H1 (cell line): ENCODE results near the gene KRTAP5-6. TPM values are rescaled to one million over a fixed set of nuclear protein-coding genes. Genes with fewer than 3 reads are reported as not detected.

Source experiments
- CTCF ChIA-PET: fragments of 300-600 bp; sonication (Branson Sonifier 250); formaldehyde crosslinking; loops from one replicate; lab custom pipeline; 2021; ENCODE audit not compliant: partially characterized antibody; lab: Charles Lee
- POLR2A ChIA-PET: fragments of 300-600 bp; sonication (Branson Sonifier 250); formaldehyde crosslinking; loops from one replicate; lab custom pipeline; 2021; ENCODE audit warnings: inconsistent platforms; ENCODE audit not compliant: partially characterized antibody; lab: Charles Lee
- DNase-seq, 2 experiments: peaks; one replicate each; pipeline versions ENCODE4 v3.0.0 to v3.0.0-alpha.2; 2010 to 2022; ENCODE audit warnings: low spot score in 2 of 2, low read depth in 1 of 2, mixed read lengths in 1 of 2
- FAIRE-seq: peaks from 2 replicates; lab custom pipeline; 2011; peaks lifted over from hg19 to GRCh38; lab: Jason Lieb, UNC
- H2AFZ ChIP-seq: 2 replicates; pipeline ENCODE4 v1.8.1; 2012; ENCODE audit warnings: low read length, inconsistent platforms
- H2AK5ac ChIP-seq: 2 replicates; pipeline ENCODE4 v1.6.1; 2013; ENCODE audit warnings: low read depth, low read length
- H2BK120ac ChIP-seq: replicated peaks from 2 replicates; pipeline ENCODE3; 2013; ENCODE audit warnings: low read depth, low read length, inconsistent platforms
- H2BK12ac ChIP-seq: 2 replicates; pipeline ENCODE4 v1.6.1; 2013; ENCODE audit warnings: low read depth, low read length
- H2BK15ac ChIP-seq: 2 replicates; pipeline ENCODE4 v1.6.1; 2013; ENCODE audit warnings: low read length
- H2BK20ac ChIP-seq: 2 replicates; pipeline ENCODE4 v1.6.1; 2013; ENCODE audit warnings: low read length
- H2BK5ac ChIP-seq: 2 replicates; pipeline ENCODE4 v1.6.1; 2013; ENCODE audit warnings: low read depth, low read length
- H3K14ac ChIP-seq: 2 replicates; pipeline ENCODE4 v1.6.1; 2013; ENCODE audit warnings: inconsistent platforms; ENCODE audit not compliant: insufficient read length
- H3K18ac ChIP-seq: 2 replicates; pipeline ENCODE4 v1.6.1; 2013; ENCODE audit warnings: low read length; ENCODE audit errors: extremely low read depth
- H3K23ac ChIP-seq: 2 replicates; pipeline ENCODE4 v1.6.1; 2013; ENCODE audit warnings: inconsistent platforms; ENCODE audit not compliant: insufficient read length
- H3K23me2 ChIP-seq: 2 replicates; pipeline ENCODE4 v1.6.1; 2013; ENCODE audit warnings: low read depth, low read length
- H3K27ac ChIP-seq: 2 replicates; pipeline ENCODE4 v1.6.1; 2011; ENCODE audit warnings: low read depth, low read length, inconsistent platforms
- H3K27me3 ChIP-seq, 4 experiments: replicated peaks in 1 of 4; 1 replicate in 1 of 4; 2 replicates in 3 of 4; pipeline versions ENCODE4 v1.6.1 to v1.8.1; 2011 to 2013; ENCODE audit warnings: low read length in 3 of 4, mild to moderate bottlenecking in 3 of 4, inconsistent platforms in 2 of 4, mixed read lengths in 2 of 4, moderate library complexity in 1 of 4; ENCODE audit not compliant: control insufficient read depth in 3 of 4, insufficient read depth in 3 of 4; ENCODE audit errors: extremely low read depth in 1 of 4
- H3K36me3 ChIP-seq, 4 experiments: 2 replicates each; pipeline versions ENCODE4 v1.6.1 to v1.8.1; 2011 to 2013; ENCODE audit warnings: mild to moderate bottlenecking in 4 of 4, low read length in 3 of 4, moderate library complexity in 2 of 4, control low read depth in 1 of 4, inconsistent platforms in 1 of 4; ENCODE audit not compliant: insufficient read depth in 4 of 4, control insufficient read depth in 2 of 4
- H3K4ac ChIP-seq: replicated peaks from 2 replicates; pipeline ENCODE3; 2013; ENCODE audit warnings: low read length, low read depth, mixed read lengths, inconsistent platforms; ENCODE audit not compliant: insufficient read length
- H3K4me1 ChIP-seq, 4 experiments: replicated peaks in 1 of 4; 1 replicate in 1 of 4; 2 replicates in 3 of 4; pipeline versions ENCODE4 v1.6.1 to v1.8.1; 2011 to 2013; ENCODE audit warnings: low read length in 3 of 4, inconsistent platforms in 2 of 4, mixed read lengths in 1 of 4; ENCODE audit not compliant: insufficient read depth in 4 of 4, control insufficient read depth in 3 of 4
- H3K4me2 ChIP-seq, 2 experiments: 2 replicates each; pipeline versions ENCODE4 v1.6.1 to v1.8.1; 2011 to 2013; ENCODE audit warnings: low read depth in 2 of 2, low read length in 2 of 2, control low read depth in 1 of 2, inconsistent platforms in 1 of 2, mild to moderate bottlenecking in 1 of 2; ENCODE audit not compliant: insufficient read depth in 1 of 2
- H3K4me3 ChIP-seq, 4 experiments: fragments of 200-600, 300-600 bp in 1 of 4; sonication (generic), shearing (Covaris generic), sonication (Bioruptor Twin) in 1 of 4; 2 replicates each; pipeline versions ENCODE4 v1.5.1 to v1.8.1; 2011 to 2016; ENCODE audit warnings: low read length in 4 of 4, low read depth in 3 of 4, control low read depth in 2 of 4, inconsistent platforms in 2 of 4, mild to moderate bottlenecking in 2 of 4, mixed read lengths in 1 of 4, moderate library complexity in 1 of 4; ENCODE audit not compliant: insufficient read depth in 2 of 4; ENCODE audit errors: extremely low read depth in 1 of 4
- H3K56ac ChIP-seq: replicated peaks from 2 replicates; pipeline ENCODE3; 2013; ENCODE audit warnings: low read depth, mild to moderate bottlenecking, mixed read lengths, low read length, inconsistent platforms; ENCODE audit not compliant: insufficient read length
- H3K79me1 ChIP-seq: 2 replicates; pipeline ENCODE4 v1.6.1; 2013; ENCODE audit warnings: low read depth, low read length, control low read depth
- H3K79me2 ChIP-seq, 2 experiments: 2 replicates each; pipeline versions ENCODE4 v1.6.1 to v1.8.1; 2012 to 2013; ENCODE audit warnings: low read length in 2 of 2, mild to moderate bottlenecking in 2 of 2, inconsistent platforms in 1 of 2; ENCODE audit not compliant: insufficient read depth in 2 of 2, control insufficient read depth in 1 of 2
- H3K9ac ChIP-seq, 4 experiments: replicated peaks in 1 of 4; 1 replicate in 1 of 4; 2 replicates in 3 of 4; pipeline versions ENCODE4 v1.6.1 to v1.8.1; 2011 to 2013; ENCODE audit warnings: low read depth in 3 of 4, low read length in 3 of 4, control low read depth in 2 of 4, mild to moderate bottlenecking in 2 of 4, moderate library complexity in 2 of 4, inconsistent platforms in 1 of 4; ENCODE audit errors: extremely low read depth in 1 of 4
- H3K9me3 ChIP-seq, 2 experiments: 2 replicates each; pipeline versions ENCODE4 v1.6.1 to v1.8.1; 2012 to 2013; ENCODE audit warnings: mild to moderate bottlenecking in 2 of 2, moderate library complexity in 2 of 2, control low read depth in 1 of 2, inconsistent platforms in 1 of 2, low read depth in 1 of 2, low read length in 1 of 2, mixed read lengths in 1 of 2; ENCODE audit not compliant: insufficient read depth in 2 of 2
- H4K20me1 ChIP-seq, 2 experiments: replicated peaks in 1 of 2; 2 replicates each; pipeline versions ENCODE3 to v1.8.1; 2011 to 2013; ENCODE audit warnings: inconsistent platforms in 2 of 2, low read length in 2 of 2, mild to moderate bottlenecking in 1 of 2; ENCODE audit not compliant: insufficient read depth in 2 of 2, control insufficient read depth in 1 of 2
- H4K5ac ChIP-seq: 2 replicates; pipeline ENCODE4 v1.6.1; 2013; ENCODE audit warnings: low read length, low read depth, mixed read lengths, inconsistent platforms; ENCODE audit not compliant: insufficient read length
- H4K8ac ChIP-seq: 2 replicates; pipeline ENCODE4 v1.8.0; 2013; ENCODE audit warnings: mild to moderate bottlenecking, moderate library complexity, low read length, inconsistent platforms; ENCODE audit not compliant: insufficient read depth; ENCODE audit errors: extremely low read depth
- H4K91ac ChIP-seq: replicated peaks from 2 replicates; pipeline ENCODE3; 2013; ENCODE audit warnings: low read length, mixed read lengths, inconsistent platforms; ENCODE audit not compliant: insufficient read length
- ASH2L ChIP-seq: fragments of 200-600, 300-600 bp; sonication (generic); IDR thresholded peaks from one replicate; pipeline ENCODE4 v1.7.1; 2017; ENCODE audit warnings: low read length
- CHD1 ChIP-seq: IDR thresholded peaks from 2 replicates; pipeline ENCODE4 v1.6.1; 2012; ENCODE audit warnings: low read depth, low read length, improper control_type of control experiment
- CREB1 ChIP-seq: IDR thresholded peaks from 2 replicates; pipeline ENCODE4 v1.6.1; 2012; ENCODE audit warnings: inconsistent platforms
- KDM1A ChIP-seq: fragments of 200-600, 300-600 bp; sonication (generic); IDR thresholded peaks from 2 replicates; pipeline ENCODE4 v1.7.1; 2016; ENCODE audit warnings: mild to moderate bottlenecking, low read length, borderline replicate concordance
- RAD21 ChIP-seq, 2 experiments: IDR thresholded peaks in 1 of 2; conservative IDR thresholded peaks in 1 of 2; 2 replicates each; pipeline ENCODE4 v1.6.1; 2011; ENCODE audit warnings: low read depth in 2 of 2, low read length in 2 of 2, improper control_type of control experiment in 1 of 2, inconsistent platforms in 1 of 2, mild to moderate bottlenecking in 1 of 2, moderate library complexity in 1 of 2
- TAF1 ChIP-seq: IDR thresholded peaks from 2 replicates; pipeline ENCODE4 v1.6.1; 2011; ENCODE audit warnings: mild to moderate bottlenecking, low read depth, low read length
- TAF7 ChIP-seq: optimal IDR thresholded peaks from 2 replicates; pipeline ENCODE3; 2011; ENCODE audit warnings: low read depth, mild to moderate bottlenecking, inconsistent platforms, low read length, moderate library complexity, borderline replicate concordance
- TBP ChIP-seq: IDR thresholded peaks from 2 replicates; pipeline ENCODE4 v1.6.1; 2011; ENCODE audit warnings: low read depth, low read length, improper control_type of control experiment
- TCF12 ChIP-seq: IDR thresholded peaks from 2 replicates; pipeline ENCODE4 v1.6.1; 2011; ENCODE audit warnings: low read depth, mild to moderate bottlenecking, low read length
- ZNF274 ChIP-seq: IDR thresholded peaks from 2 replicates; pipeline ENCODE4 v1.7.0; 2012; ENCODE audit warnings: low read length, borderline replicate concordance; ENCODE audit errors: extremely low read depth
- whole genome bisulfite sequencing, 2 experiments: shearing (Covaris generic) in 1 of 2; methylation state at CpG; one replicate each; pipeline versions ENCODE4 v1.1.6 to v1.1.7; 2013 to 2015; ENCODE audit warnings: low lambda C conversion rate in 2 of 2, mixed read lengths in 2 of 2, inconsistent platforms in 1 of 2, low coverage in 1 of 2, missing lambda C conversion rate in 1 of 2; ENCODE audit not compliant: insufficient replicate concordance in 2 of 2, insufficient coverage in 1 of 2, insufficient read length in 1 of 2; ENCODE audit errors: extremely low coverage in 1 of 2, missing lambda C conversion rate in 1 of 2; 5-methylcytosine and 5-hydroxymethylcytosine counted together
- long read RNA-seq, 2 experiments: library from RNA in 1 of 2; library from capped mRNA in 1 of 2; stranded (forward); transcript quantifications; one replicate each; pipeline ENCODE4 v2.0.0, GENCODE V29; 2021; ENCODE audit warnings: inconsistent platforms in 1 of 2
- polyA minus RNA-seq, 3 experiments: library from RNA; depleted of rRNA, polyadenylated mRNA; stranded (reverse); fragments of >200 nt; gene quantifications; 1 replicate in 2 of 3; 2 replicates in 1 of 3; pipeline ENCODE4 v1.2.3, GENCODE V29; 2011
- polyA plus RNA-seq, 7 experiments: library from polyadenylated mRNA; depleted of rRNA in 3 of 7; stranded (reverse) in 5 of 7; unstranded in 2 of 7; fragments of >200 nt in 5 of 7; fragments of 200-250 nt in 2 of 7; gene quantifications; 1 replicate in 5 of 7; 2 replicates in 1 of 7; 4 replicates in 1 of 7; pipeline versions ENCODE4 v1.2.1 to v1.2.3, GENCODE V29; 2011 to 2013; ENCODE audit warnings: missing spikeins in 2 of 7, mixed read lengths in 2 of 7
- total RNA-seq: library from RNA; stranded (reverse); fragmentation: NEBNext Ultra II Directional; extraction: Animal tissue kit (Norgen Biotek cat#: 25700); gene quantifications from 2 replicates; pipeline ENCODE4 v1.2.1, GENCODE V29; 2021

KRTAP5-6 gene
- total RNA-seq (not detected in 2 replicates), polyA plus RNA-seq (2011; rRNA removed) (not detected in 2 replicates), polyA minus RNA-seq (2011; rRNA and poly(A)+ RNA removed) (not detected in 2 replicates)
- not detected for polyA plus RNA-seq (2011; cell fraction: cytosol; rRNA removed)
- not detected for polyA plus RNA-seq (2011; cell fraction: nucleus; rRNA removed)
- polyA plus RNA-seq (2012, experiment 1 of 2), result not detected in 4 replicates
- polyA plus RNA-seq (2012, experiment 2 of 2), result not detected
- not detected for polyA plus RNA-seq (2013, experiment 1 of 2)
- polyA plus RNA-seq (2013, experiment 2 of 2), result not detected
- not detected for polyA minus RNA-seq (2011; cell fraction: cytosol; rRNA and poly(A)+ RNA removed)
- not detected for polyA minus RNA-seq (2011; cell fraction: nucleus; rRNA and poly(A)+ RNA removed)
- long read RNA-seq, experiment 1, result 0 reads
- long read RNA-seq, experiment 2, result 0 reads

GRCh38 chr11:1696608-1697570 is at the start of gene KRTAP5-6:
Gene KRTAP5-6, plus strand, starts transcription at chr11:1697195. Its CDS starts 51 bp downstream, at chr11:1697246.
- Histone ChIP-seq H3K27me3 (peaks cover 0 to 7% (median 0%) of the 10 kb centered on the region in 4 experiments; a peak in 3 of 7 replicates), H3K4me1 (peaks cover 0 to 11% (median 8%) of the 10 kb centered on the region in 4 experiments; a peak in 4 of 7 replicates), H2BK5ac (no peak within 1 kb of the TSS), H3K23me2 (no peaks in the 10 kb centered on the region; the same call in 1 of the 2 replicates), H2BK120ac (no peak within 1 kb of the TSS), H3K18ac (no peak within 1 kb of the TSS), H3K27ac (no peak within 1 kb of the TSS), H3K23ac (no peak within 1 kb of the TSS), H2BK15ac (no peak within 1 kb of the TSS), H3K9ac (no peak within 1 kb of the TSS), H3K36me3 (no peaks in the 10 kb centered on the region), H4K5ac (no peak within 1 kb of the TSS), H3K4me2 (no peak within 1 kb of the TSS), H3K56ac (no peak within 1 kb of the TSS), H2BK12ac (no peak within 1 kb of the TSS), H3K4me3 (no peak within 1 kb of the TSS), H2AFZ (no peak within 1 kb of the TSS), H4K20me1 (no peaks in the 10 kb centered on the region), H3K79me1 (no peaks in the 10 kb centered on the region), H2BK20ac (no peak within 1 kb of the TSS), H3K9me3 (no peaks in the 10 kb centered on the region), H2AK5ac (no peak within 1 kb of the TSS), H3K14ac (no peak within 1 kb of the TSS), H3K4ac (no peak within 1 kb of the TSS), H4K91ac (no peak within 1 kb of the TSS), H4K8ac (no peak within 1 kb of the TSS), H3K79me2 (no peaks in the 10 kb centered on the region)
- FAIRE-seq (no peak), DNase-seq (no peak)
- WGBS, 2 experiments, result 87% methylated on average over 11 of the region's 11 CpGs; no CpG with 5 or more reads in 1 of the 2 experiments
- ChIA-PET CTCF (interaction anchor here (0.6 to 2.7 kb wide), 8 partner anchors 10 to 459 kb away, joined by 3 to 20 read pairs (median 4); no protein-coding TSS in a partner anchor), POLR2A (no interaction called here)
- TF ChIP-seq TBP, result no peak
- no peak for TF ChIP-seq KDM1A
- TF ChIP-seq CHD1, result no peak
- TF ChIP-seq CREB1, result no peak
- no peak for TF ChIP-seq ZNF274
- TF ChIP-seq RAD21 (IDR thresholded peaks at IDR 0.05 in 1 of 2, conservative IDR thresholded peaks at IDR 0.05 in 1 of 2; ENCODE audit: low read depth in 2 of 2, low read length in 2 of 2), result no peak
- no peak for TF ChIP-seq ASH2L
- TF ChIP-seq TAF1, result no peak
- TF ChIP-seq TCF12, result no peak
- TF ChIP-seq TAF7, result no peak
